HL-60 (cell line): Measurements from ENCODE around the gene AMELX.

Experiments
- DNase-seq, 2 experiments: peaks; one replicate each; pipeline ENCODE4 v3.0.0-alpha.2; 2010 to 2020; ENCODE audit warnings: low read depth in 1 of 2, low spot score in 1 of 2
- H3K27ac ChIP-seq: fragments of 250-450 bp; sonication (Bioruptor Pico); replicated peaks from 2 replicates; pipeline ENCODE4 v1.5.1; 2020; ENCODE audit warnings: mild to moderate bottlenecking, moderate library complexity
- H3K27me3 ChIP-seq: fragments of 250-450 bp; sonication (Bioruptor Pico); 2 replicates; pipeline ENCODE4 v1.5.1; 2021; ENCODE audit warnings: mild to moderate bottlenecking, moderate library complexity; ENCODE audit not compliant: insufficient read depth, poor library complexity, severe bottlenecking
- H3K4me3 ChIP-seq: replicated peaks from 2 replicates; pipeline ENCODE4 v1.5.1; 2011; ENCODE audit warnings: mild to moderate bottlenecking, control low read depth, low read length; ENCODE audit not compliant: insufficient read depth
- GABPA ChIP-seq: IDR thresholded peaks from 2 replicates; pipeline ENCODE4 v1.6.1; 2012; ENCODE audit warnings: low read depth
- POLR2AphosphoS5 ChIP-seq: IDR thresholded peaks from 2 replicates; pipeline ENCODE4 v1.6.1; 2012; ENCODE audit warnings: low read depth
- SPI1 ChIP-seq: IDR thresholded peaks from 2 replicates; pipeline ENCODE4 v1.6.1; 2012; ENCODE audit warnings: low read depth, mild to moderate bottlenecking, borderline replicate concordance
- TF ChIP-seq, protein P1 (sequence below): IDR thresholded peaks from 2 replicates; pipeline ENCODE4 v1.6.1; 2012; ENCODE audit warnings: low read depth; ENCODE audit not compliant: insufficient replicate concordance
- TF ChIP-seq, protein P2 (sequence below): IDR thresholded peaks from one replicate; pipeline ENCODE4 v1.5.1; 2011; ENCODE audit warnings: low read length, control low read depth, inconsistent platforms; ENCODE audit not compliant: insufficient read depth

The AMELX gene

DNA sequence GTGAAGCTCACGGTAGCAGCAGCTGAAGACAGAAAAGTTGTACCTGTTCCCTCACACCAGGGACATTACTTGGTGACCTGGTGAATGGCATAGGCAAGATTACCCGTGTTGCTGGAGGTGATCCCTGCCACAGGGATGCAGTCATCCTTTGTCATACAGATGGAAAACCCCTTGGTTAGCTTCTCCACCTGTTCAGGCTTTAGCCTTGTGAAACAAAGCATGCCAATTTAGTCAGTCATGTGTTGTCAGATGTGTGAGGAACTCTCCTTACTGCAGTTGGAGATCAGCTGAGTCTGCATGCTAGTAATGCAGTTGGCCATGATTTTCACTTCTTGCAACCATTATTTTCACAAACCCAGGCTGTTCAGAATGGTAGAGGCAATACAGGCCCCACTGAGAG lies 41.0 kb downstream of the AMELX start:
- Histone ChIP-seq H3K27me3 (no peaks in the 10 kb centered on the region), H3K27ac (no peak overlapping the region)
- TF ChIP-seq GABPA, result no peak
- TF ChIP-seq, protein P1, sequence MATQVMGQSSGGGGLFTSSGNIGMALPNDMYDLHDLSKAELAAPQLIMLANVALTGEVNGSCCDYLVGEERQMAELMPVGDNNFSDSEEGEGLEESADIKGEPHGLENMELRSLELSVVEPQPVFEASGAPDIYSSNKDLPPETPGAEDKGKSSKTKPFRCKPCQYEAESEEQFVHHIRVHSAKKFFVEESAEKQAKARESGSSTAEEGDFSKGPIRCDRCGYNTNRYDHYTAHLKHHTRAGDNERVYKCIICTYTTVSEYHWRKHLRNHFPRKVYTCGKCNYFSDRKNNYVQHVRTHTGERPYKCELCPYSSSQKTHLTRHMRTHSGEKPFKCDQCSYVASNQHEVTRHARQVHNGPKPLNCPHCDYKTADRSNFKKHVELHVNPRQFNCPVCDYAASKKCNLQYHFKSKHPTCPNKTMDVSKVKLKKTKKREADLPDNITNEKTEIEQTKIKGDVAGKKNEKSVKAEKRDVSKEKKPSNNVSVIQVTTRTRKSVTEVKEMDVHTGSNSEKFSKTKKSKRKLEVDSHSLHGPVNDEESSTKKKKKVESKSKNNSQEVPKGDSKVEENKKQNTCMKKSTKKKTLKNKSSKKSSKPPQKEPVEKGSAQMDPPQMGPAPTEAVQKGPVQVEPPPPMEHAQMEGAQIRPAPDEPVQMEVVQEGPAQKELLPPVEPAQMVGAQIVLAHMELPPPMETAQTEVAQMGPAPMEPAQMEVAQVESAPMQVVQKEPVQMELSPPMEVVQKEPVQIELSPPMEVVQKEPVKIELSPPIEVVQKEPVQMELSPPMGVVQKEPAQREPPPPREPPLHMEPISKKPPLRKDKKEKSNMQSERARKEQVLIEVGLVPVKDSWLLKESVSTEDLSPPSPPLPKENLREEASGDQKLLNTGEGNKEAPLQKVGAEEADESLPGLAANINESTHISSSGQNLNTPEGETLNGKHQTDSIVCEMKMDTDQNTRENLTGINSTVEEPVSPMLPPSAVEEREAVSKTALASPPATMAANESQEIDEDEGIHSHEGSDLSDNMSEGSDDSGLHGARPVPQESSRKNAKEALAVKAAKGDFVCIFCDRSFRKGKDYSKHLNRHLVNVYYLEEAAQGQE, result no peak
- TF ChIP-seq, protein P2, sequence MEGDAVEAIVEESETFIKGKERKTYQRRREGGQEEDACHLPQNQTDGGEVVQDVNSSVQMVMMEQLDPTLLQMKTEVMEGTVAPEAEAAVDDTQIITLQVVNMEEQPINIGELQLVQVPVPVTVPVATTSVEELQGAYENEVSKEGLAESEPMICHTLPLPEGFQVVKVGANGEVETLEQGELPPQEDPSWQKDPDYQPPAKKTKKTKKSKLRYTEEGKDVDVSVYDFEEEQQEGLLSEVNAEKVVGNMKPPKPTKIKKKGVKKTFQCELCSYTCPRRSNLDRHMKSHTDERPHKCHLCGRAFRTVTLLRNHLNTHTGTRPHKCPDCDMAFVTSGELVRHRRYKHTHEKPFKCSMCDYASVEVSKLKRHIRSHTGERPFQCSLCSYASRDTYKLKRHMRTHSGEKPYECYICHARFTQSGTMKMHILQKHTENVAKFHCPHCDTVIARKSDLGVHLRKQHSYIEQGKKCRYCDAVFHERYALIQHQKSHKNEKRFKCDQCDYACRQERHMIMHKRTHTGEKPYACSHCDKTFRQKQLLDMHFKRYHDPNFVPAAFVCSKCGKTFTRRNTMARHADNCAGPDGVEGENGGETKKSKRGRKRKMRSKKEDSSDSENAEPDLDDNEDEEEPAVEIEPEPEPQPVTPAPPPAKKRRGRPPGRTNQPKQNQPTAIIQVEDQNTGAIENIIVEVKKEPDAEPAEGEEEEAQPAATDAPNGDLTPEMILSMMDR, result no peak
- no peak for TF ChIP-seq SPI1
- no peak for TF ChIP-seq POLR2AphosphoS5

DNA sequence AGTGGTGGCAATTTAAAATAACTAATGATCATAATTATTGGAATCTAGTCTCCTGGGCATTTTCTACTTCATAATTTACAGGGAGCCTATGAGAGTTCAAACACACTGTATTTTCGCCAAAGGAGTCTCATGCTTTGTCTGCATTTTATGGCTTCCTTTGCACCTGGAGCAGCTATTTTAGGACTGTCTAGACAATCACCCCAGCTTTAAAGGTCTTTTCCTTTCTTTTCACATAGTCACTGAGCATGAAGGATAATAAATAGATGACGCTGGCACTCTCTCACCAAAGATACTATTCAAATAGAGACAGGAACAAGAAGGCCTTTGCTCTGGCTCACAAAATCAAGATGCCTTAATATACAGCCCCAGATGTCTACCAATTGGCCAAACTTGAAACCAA lies 43.0 kb downstream of the AMELX start:
- no peak overlapping the region for H3K4me3 ChIP-seq
- H3K27me3 ChIP-seq, result no peaks in the 10 kb centered on the region
- TF ChIP-seq GABPA, result no peak
- TF ChIP-seq SPI1, result no peak
- no peak for TF ChIP-seq POLR2AphosphoS5
- TF ChIP-seq, protein P1, result no peak
- TF ChIP-seq, protein P2, result no peak
- no peak overlapping the region for H3K27ac ChIP-seq
- no peak for DNase-seq

More for the DNA sequence above, 41.0 kb downstream of the AMELX start:
- DNase-seq, result no peak
- no peak overlapping the region for H3K4me3 ChIP-seq

DNA sequence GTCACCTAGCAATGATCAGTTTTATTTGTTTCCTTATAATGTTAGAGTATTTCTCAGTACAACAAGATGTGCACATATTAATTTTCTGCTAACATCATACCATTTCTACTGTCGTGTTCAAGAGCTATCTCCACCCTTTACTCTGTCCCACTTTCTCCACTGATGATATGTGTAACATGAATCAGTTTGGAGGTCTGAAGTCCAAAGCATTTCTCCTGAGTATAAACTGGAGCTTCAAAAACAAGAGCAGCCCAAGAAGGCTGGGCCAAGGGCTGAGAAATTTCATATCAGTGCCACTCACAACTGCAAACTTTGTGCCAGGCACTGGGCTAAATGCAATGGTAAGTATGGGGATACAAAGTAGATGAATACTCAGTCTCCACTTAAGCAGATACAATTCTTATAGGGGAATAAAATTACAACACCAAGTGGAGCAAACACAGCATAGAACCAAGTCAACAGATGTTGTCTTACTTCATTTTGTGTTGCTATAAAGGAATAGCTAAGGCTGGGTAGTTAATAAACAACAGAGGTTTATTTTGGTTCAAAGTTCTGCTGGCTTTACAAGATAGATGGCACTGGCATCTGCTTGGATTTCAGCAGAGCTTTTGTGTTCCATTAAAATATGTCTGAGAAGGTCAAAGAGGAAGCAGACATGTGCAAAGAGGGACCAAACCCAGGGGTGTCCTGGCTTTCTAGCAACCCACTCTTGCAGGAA lies 44.2 kb downstream of the AMELX start:
- TF ChIP-seq POLR2AphosphoS5 (no peak), SPI1 (no peak), GABPA (no peak)
- TF ChIP-seq, protein P2, result no peak
- TF ChIP-seq, protein P1, result no peak
- H3K4me3 ChIP-seq, result no peak overlapping the region
- H3K27me3 ChIP-seq, result no peaks in the 10 kb centered on the region
- DNase-seq, result no peak
- H3K27ac ChIP-seq, result no peak overlapping the region
